Psoas muscle (tissue), 8 donors: ENCODE data around the gene TMEM184B. TPM values are rescaled to one million over a fixed set of nuclear protein-coding genes. Genes with fewer than 3 reads are reported as not detected.

Experiments
- ATAC-seq, 4 donors: fragments of 200-7000 bp; cut with Tn5 transposase; one replicate each; pipeline ENCODE4 v1.9.1; 2020; ENCODE audit warnings: moderate library complexity in 3 of 4, mild to moderate bottlenecking in 2 of 4
- DNase-seq, 2 donors: peaks; one replicate each; pipeline ENCODE4 v3.0.0-alpha.2; 2020
- H3K27ac ChIP-seq: fragments of 200-600 bp; one replicate; pipeline ENCODE4 v1.8.0; 2022
- H3K27me3 ChIP-seq, 3 donors: fragments of 200-600 bp in 1 of 3; one replicate each; pipeline versions ENCODE4 v1.6.1 to v1.8.0; 2013 to 2022; ENCODE audit warnings: low read length in 2 of 3, mild to moderate bottlenecking in 2 of 3, moderate library complexity in 1 of 3; ENCODE audit not compliant: insufficient read depth in 3 of 3
- H3K36me3 ChIP-seq, 2 donors: fragments of 200-600 bp in 1 of 2; one replicate each; pipeline versions ENCODE4 v1.6.1 to v1.8.0; 2013 to 2022; ENCODE audit warnings: low read depth in 1 of 2, mild to moderate bottlenecking in 1 of 2, moderate library complexity in 1 of 2; ENCODE audit not compliant: insufficient read depth in 1 of 2
- H3K4me1 ChIP-seq: fragments of 200-600 bp; one replicate; pipeline ENCODE4 v1.8.0; 2022
- H3K4me3 ChIP-seq: fragments of 200-600 bp; one replicate; pipeline ENCODE4 v1.8.0; 2022; ENCODE audit warnings: mild to moderate bottlenecking
- H3K9me3 ChIP-seq: fragments of 200-600 bp; one replicate; pipeline ENCODE4 v1.8.0; 2022
- CTCF ChIP-seq: fragments of 200-600 bp; IDR thresholded peaks from one replicate; pipeline ENCODE4 v1.8.0; 2022; ENCODE audit warnings: antibody characterized with exemption
- WGBS, 3 donors: extraction: QIAGEN DNeasy Blood & Tissue Kit; methylation state at CpG; one replicate each; pipeline versions ENCODE4 v1.1.6 to v1.1.7; 2013; 5-methylcytosine and 5-hydroxymethylcytosine counted together
- intact Hi-C, 2 donors: fragments of 100-400 bp; cut with DNase I; formaldehyde crosslinking; loops; one replicate each; pipeline versions ENCODE4 v1.11.0 to v1.14.2; 2022
- polyA plus RNA-seq, 3 donors: library from polyadenylated mRNA; stranded (reverse); fragments of 200-250 nt; gene quantifications; one replicate each; pipeline ENCODE4 v1.2.3, GENCODE V29; 2013
- total RNA-seq, 4 donors: library from RNA; stranded (reverse); fragmentation: NEBNext Ultra II Directional in 2 of 4; extraction: Animal tissue kit (Norgen Biotek cat#: 25700) in 2 of 4; gene quantifications; one replicate each; pipeline versions ENCODE4 v1.2.1 to v1.2.4, GENCODE V29; 2021 to 2023
- donor health status: healthy with polysubstance abuse.
- donor health status: DM: no; HTN: no; CAD: no; lungs with moderate emphysema.
- donor health status: Bipolar disorder and iron deficiency.
- donor health status: healthy.
- donor health status: DM: yes; HTN: yes; CAD: no.
- donor health status: DM: no; HTN: no; CAD: no.
- donor health status: DM: no; HTN: no; CAD: no.
- donor health status: DM: yes; HTN: yes; CAD: no.

Gene TMEM184B
- total and polyA plus RNA-seq, 7 donors: 13.6 to 40.3 (median 26.4) TPM

GRCh38 chr22:38171927-38172831, 100.6 kb downstream of the TMEM184B start:
- intact Hi-C loops: loop anchor here in 1 of 2 donors (5.0 kb wide), 1 partner anchor 100 kb away; no protein-coding TSS in a partner anchor
- H3K4me3 ChIP-seq: no peak overlapping the region
- no peak for TF ChIP-seq CTCF
- H3K27me3 ChIP-seq: no peaks in the 10 kb centered on the region
- ATAC-seq (peak; percentile 12 to 47 (median 27)), DNase-seq (no peak)
- no peaks in the 10 kb centered on the region for H3K9me3 ChIP-seq
- peak overlapping the region; percentile 61 for H3K27ac ChIP-seq
- H3K4me1 ChIP-seq: peaks cover 62% of the 10 kb centered on the region
- no peaks in the 10 kb centered on the region for H3K36me3 ChIP-seq
- 52 to 58% (median 56%) methylated on average over 16 of the region's 16 CpGs for WGBS, 3 donors

- peak overlapping the region; percentile 21 for H3K27ac ChIP-seq
- H3K4me1 ChIP-seq: peaks cover 45% of the 10 kb centered on the region
Measured at GRCh38 chr22:38170469-38170868, 102.3 kb downstream of the TMEM184B start.

More at GRCh38 chr22:38170469-38170868, 102.3 kb downstream of the TMEM184B start:
- no peaks in the 10 kb centered on the region for H3K9me3 ChIP-seq
- DNase-seq (no peak), ATAC-seq (no peak)
- no peaks in the 10 kb centered on the region for H3K36me3 ChIP-seq
- no peaks in the 10 kb centered on the region for H3K27me3 ChIP-seq
- TF ChIP-seq CTCF: no peak
- intact Hi-C loops: loop anchor here in 1 of 2 donors (5.0 kb wide), 1 partner anchor 98 kb away; no protein-coding TSS in a partner anchor
- H3K4me3 ChIP-seq: no peak overlapping the region
- WGBS, 3 donors: 85 to 89% (median 89%) methylated on average over 5 of the region's 5 CpGs

Other genes with a start within 250 kb of the TMEM184B start
- 10 to 100 TPM; 11.9 to 31.5 (median 17.8) TPM for gene PICK1, start 215.6 kb downstream of the TMEM184B start, total RNA-seq
- gene PICK1, start 215.6 kb downstream of the TMEM184B start, polyA plus RNA-seq: 10 to 100 TPM; 15.2 to 19.6 (median 18.9) TPM
- gene SLC16A8, start 188.8 kb downstream of the TMEM184B start, total RNA-seq: under 1 TPM in 1 of 4 donors, not detected in 3; 0.23 TPM
- gene SLC16A8, start 188.8 kb downstream of the TMEM184B start, polyA plus RNA-seq: 1 to 10 TPM in 1 of 3 donors, under 1 TPM in 2; 0.25 to 1.0 (median 0.33) TPM
- gene BAIAP2L2, start 162.3 kb downstream of the TMEM184B start, total RNA-seq: under 1 TPM in 3 of 4 donors, not detected in 1; 0.26 to 0.71 (median 0.56) TPM
- gene BAIAP2L2, start 162.3 kb downstream of the TMEM184B start, polyA plus RNA-seq: 1 to 10 TPM in 1 of 3 donors, under 1 TPM in 2; 0.23 to 5.1 (median 0.55) TPM
- 10 to 100 TPM in 2 of 4 donors, 1 to 10 TPM in 2; 8.5 to 17.4 (median 11.4) TPM for gene PLA2G6, start 91.2 kb downstream of the TMEM184B start, total RNA-seq
- gene PLA2G6, start 91.2 kb downstream of the TMEM184B start, polyA plus RNA-seq: 1 to 10 TPM; 4.5 to 7.1 (median 7.1) TPM
- gene MAFF, start 71.0 kb downstream of the TMEM184B start, total RNA-seq: 10 to 100 TPM in 3 of 4 donors, 1 to 10 TPM in 1; 5.7 to 63.8 (median 39.5) TPM
- gene MAFF, start 71.0 kb downstream of the TMEM184B start, polyA plus RNA-seq: 100 to 1,000 TPM in 1 of 3 donors, 10 to 100 TPM in 2; 23.6 to 118 (median 26.9) TPM
- gene CSNK1E, start 44.4 kb upstream of the TMEM184B start, total RNA-seq: 10 to 100 TPM; 41.4 to 61.8 (median 49.0) TPM
- gene CSNK1E, start 44.4 kb upstream of the TMEM184B start, polyA plus RNA-seq: 100 to 1,000 TPM in 1 of 3 donors, 10 to 100 TPM in 2; 33.4 to 193 (median 63.6) TPM
- not detected for gene KCNJ4, start 182.2 kb upstream of the TMEM184B start, total RNA-seq
- under 1 TPM in 1 of 3 donors, not detected in 2; 0.01 TPM for gene KCNJ4, start 182.2 kb upstream of the TMEM184B start, polyA plus RNA-seq
- 1 to 10 TPM in 2 of 4 donors, under 1 TPM in 2; 0.80 to 1.9 (median 1.2) TPM for gene KDELR3, start 195.1 kb upstream of the TMEM184B start, total RNA-seq
- gene KDELR3, start 195.1 kb upstream of the TMEM184B start, polyA plus RNA-seq: 1 to 10 TPM in 1 of 3 donors, under 1 TPM in 2; 0.53 to 1.1 (median 0.75) TPM
- gene DDX17, start 233.3 kb upstream of the TMEM184B start, total RNA-seq: 100 to 1,000 TPM; 127 to 173 (median 150) TPM
- 10 to 100 TPM; 41.4 to 87.7 (median 49.5) TPM for gene DDX17, start 233.3 kb upstream of the TMEM184B start, polyA plus RNA-seq